Glutamatergic neuron (in vitro differentiated cells): ENCODE results near the gene ZACN. TPM values are rescaled to one million over a fixed set of nuclear protein-coding genes. Genes with fewer than 3 reads are reported as not detected.

Experiments used
- DNase-seq: peaks from one replicate; pipeline ENCODE4 v3.0.0; 2022
- H3K27ac Mint-ChIP-seq: one replicate; pipeline ENCODE4 v1.8.0; 2020; ENCODE audit warnings: mild to moderate bottlenecking, mixed read lengths, inconsistent platforms; ENCODE audit not compliant: unreplicated experiment
- H3K27me3 Mint-ChIP-seq: one replicate; pipeline ENCODE4 v1.8.0; 2020; ENCODE audit warnings: mild to moderate bottlenecking, moderate library complexity, mixed read lengths, inconsistent platforms; ENCODE audit not compliant: unreplicated experiment
- H3K36me3 Mint-ChIP-seq: one replicate; pipeline ENCODE4 v1.8.0; 2020; ENCODE audit warnings: mild to moderate bottlenecking, mixed read lengths, inconsistent platforms; ENCODE audit not compliant: unreplicated experiment
- H3K4me1 Mint-ChIP-seq: one replicate; pipeline ENCODE4 v1.8.0; 2020; ENCODE audit warnings: mild to moderate bottlenecking, low read depth, mixed read lengths, inconsistent platforms; ENCODE audit not compliant: unreplicated experiment
- H3K4me3 Mint-ChIP-seq: one replicate; pipeline ENCODE4 v1.8.0; 2020; ENCODE audit warnings: mild to moderate bottlenecking, mixed read lengths, inconsistent platforms; ENCODE audit not compliant: unreplicated experiment
- H3K9me3 Mint-ChIP-seq: one replicate; pipeline ENCODE4 v1.8.0; 2020; ENCODE audit warnings: mild to moderate bottlenecking, moderate library complexity, mixed read lengths, inconsistent platforms; ENCODE audit not compliant: unreplicated experiment
- total RNA-seq: library from RNA; stranded (reverse); fragmentation: NEBNext Ultra II Directional; extraction: Animal tissue kit (Norgen Biotek cat#: 25700); gene quantifications from one replicate; pipeline ENCODE4 v1.2.1, GENCODE V29; 2021; ENCODE audit not compliant: unreplicated experiment
- TF ChIP-seq, protein P1 (sequence below): fragments of 200-600 bp; sonication (generic); IDR thresholded peaks from one replicate; pipeline ENCODE4 v1.5.0; 2021; ENCODE audit not compliant: partially characterized antibody, unreplicated experiment

The ZACN gene
- total RNA-seq, 1 donor from 2014 or later = 1.9 TPM

DNA sequence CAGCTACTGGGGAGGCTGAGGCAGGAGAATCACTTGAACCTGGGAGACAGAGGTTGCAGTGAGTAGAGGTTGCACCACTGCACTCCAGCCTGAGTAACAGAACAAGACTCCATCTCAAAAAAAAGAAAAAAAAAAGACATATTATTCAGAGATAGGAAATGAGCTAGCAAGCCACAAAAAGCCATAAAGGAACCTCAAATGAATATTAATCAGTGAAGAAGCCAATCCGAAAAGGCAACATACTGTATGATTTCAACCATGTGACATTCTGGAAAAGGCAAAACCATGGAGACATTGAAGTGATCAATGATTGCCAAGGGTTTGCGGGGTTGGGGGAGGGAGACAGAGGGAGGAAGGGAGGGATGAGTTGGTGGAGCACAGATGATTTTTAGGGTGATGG, 33.0 kb downstream of the ZACN start:
- Mint-ChIP-seq H3K36me3 (no peaks in the 10 kb centered on the region), H3K9me3 (no peaks in the 10 kb centered on the region), H3K27me3 (no peaks in the 10 kb centered on the region), H3K4me3 (no peak overlapping the region), H3K27ac (no peak overlapping the region), H3K4me1 (no peaks in the 10 kb centered on the region)
- DNase-seq = no peak
- TF ChIP-seq, protein P1, sequence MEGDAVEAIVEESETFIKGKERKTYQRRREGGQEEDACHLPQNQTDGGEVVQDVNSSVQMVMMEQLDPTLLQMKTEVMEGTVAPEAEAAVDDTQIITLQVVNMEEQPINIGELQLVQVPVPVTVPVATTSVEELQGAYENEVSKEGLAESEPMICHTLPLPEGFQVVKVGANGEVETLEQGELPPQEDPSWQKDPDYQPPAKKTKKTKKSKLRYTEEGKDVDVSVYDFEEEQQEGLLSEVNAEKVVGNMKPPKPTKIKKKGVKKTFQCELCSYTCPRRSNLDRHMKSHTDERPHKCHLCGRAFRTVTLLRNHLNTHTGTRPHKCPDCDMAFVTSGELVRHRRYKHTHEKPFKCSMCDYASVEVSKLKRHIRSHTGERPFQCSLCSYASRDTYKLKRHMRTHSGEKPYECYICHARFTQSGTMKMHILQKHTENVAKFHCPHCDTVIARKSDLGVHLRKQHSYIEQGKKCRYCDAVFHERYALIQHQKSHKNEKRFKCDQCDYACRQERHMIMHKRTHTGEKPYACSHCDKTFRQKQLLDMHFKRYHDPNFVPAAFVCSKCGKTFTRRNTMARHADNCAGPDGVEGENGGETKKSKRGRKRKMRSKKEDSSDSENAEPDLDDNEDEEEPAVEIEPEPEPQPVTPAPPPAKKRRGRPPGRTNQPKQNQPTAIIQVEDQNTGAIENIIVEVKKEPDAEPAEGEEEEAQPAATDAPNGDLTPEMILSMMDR = no peak

DNA sequence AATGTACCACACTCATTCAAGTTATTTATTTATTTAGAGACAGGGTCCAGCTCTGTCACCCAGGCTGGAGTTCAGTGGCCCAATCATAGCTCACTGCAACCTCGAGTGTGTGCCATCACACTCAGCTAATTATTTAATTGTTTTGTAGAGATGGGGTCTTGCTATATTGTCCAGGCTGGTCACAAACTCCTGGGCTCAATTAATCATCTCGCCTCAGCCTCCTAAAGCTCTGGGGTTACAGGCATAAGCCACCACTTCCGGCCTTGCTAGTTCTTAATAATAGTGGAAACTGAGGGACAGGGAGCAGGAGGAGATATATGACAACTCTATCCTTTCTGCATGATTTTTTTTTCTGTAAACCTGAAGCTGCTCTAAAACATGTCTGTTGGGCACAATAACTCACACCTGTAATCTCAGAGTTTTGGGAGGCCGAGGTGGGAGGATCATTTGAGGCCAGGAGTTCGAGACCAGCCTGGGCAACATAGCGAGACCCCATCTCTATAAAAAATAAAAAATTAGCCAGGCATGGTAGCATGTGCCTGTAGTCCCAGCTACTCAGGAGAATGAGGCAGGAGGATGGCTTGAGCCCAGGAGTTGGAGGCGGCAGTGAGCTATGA, 36.3 kb downstream of the ZACN start:
- Mint-ChIP-seq H3K27me3 (peaks cover 2% of the 10 kb centered on the region), H3K4me1 (no peaks in the 10 kb centered on the region), H3K4me3 (no peak overlapping the region), H3K36me3 (no peaks in the 10 kb centered on the region), H3K9me3 (no peaks in the 10 kb centered on the region), H3K27ac (no peak overlapping the region)
- TF ChIP-seq, protein P1 = no peak
- DNase-seq = no peak

DNA sequence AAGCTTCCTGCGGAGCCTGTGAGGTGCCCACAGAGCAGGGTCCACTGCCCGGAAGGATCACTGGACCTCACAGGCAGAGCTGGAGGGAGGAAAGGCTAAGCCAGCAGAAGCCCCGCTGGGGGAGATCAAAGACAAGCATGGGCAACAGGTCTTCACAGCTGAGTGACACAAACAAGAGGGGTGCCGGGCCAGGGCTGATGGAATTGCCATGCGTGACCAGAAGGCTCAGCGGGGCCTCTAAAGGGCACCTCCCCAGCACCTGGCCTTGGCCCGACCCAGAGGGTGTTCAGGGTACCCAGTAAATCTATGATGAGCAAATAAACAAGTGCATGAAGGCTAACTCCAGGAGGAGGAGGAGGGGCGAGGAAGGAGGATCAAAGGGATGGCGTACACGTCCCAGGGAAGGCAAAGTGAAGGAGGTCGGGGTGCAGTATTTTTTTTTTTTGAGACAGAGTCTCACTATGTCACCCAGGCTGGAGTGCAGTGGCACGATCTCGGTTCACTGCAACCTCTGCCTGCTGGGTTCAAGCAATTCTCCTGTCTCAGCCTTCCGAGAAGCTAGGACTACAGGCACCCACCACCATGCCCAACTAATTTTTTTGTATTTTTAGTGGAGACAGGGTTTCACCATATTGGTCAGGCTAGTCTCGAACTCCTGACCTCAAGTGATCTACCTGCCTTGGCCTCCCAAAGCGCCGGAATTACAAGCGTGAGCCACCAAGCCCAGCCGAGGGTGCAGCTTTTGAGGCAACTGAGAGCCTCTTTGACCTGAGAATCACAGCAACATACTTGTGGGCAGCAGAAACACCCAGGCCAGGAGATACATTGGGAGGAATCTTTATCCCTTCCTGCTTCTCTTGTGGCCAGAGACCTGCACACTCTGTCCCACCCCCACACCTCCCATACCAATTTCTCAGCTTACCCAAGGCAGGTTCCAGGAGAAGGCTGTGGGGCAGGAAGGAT, 40.7 kb downstream of the ZACN start:
- no peaks in the 10 kb centered on the region for H3K36me3 Mint-ChIP-seq
- DNase-seq = no peak
- H3K9me3 Mint-ChIP-seq = peaks cover 4% of the 10 kb centered on the region
- no peaks in the 10 kb centered on the region for H3K4me1 Mint-ChIP-seq
- no peak overlapping the region for H3K27ac Mint-ChIP-seq
- TF ChIP-seq, protein P1 = no peak
- no peak overlapping the region for H3K4me3 Mint-ChIP-seq
- H3K27me3 Mint-ChIP-seq = peaks cover 2% of the 10 kb centered on the region

DNA sequence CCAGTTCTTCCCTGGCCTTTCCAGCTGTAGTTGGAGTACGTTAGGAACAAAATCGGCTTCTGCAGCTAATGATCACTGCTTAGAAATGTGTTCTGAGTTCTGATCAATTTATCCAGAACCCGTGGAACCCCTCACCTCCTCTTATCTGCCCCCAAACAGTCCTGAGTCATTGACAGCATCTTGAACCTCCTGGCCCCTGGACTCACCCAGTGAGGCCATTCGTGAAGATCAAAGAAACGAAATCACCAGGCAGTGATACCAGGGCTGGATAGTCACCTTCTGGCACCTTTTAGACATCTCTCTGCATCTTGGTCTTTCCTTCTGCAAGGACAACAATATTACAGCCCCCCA, 41.7 kb downstream of the ZACN start:
- Mint-ChIP-seq H3K27ac (no peak overlapping the region), H3K4me1 (no peaks in the 10 kb centered on the region), H3K27me3 (peaks cover 7% of the 10 kb centered on the region), H3K9me3 (peaks cover 4% of the 10 kb centered on the region), H3K4me3 (no peak overlapping the region), H3K36me3 (no peaks in the 10 kb centered on the region)
- TF ChIP-seq, protein P1 = no peak
- no peak for DNase-seq

DNA sequence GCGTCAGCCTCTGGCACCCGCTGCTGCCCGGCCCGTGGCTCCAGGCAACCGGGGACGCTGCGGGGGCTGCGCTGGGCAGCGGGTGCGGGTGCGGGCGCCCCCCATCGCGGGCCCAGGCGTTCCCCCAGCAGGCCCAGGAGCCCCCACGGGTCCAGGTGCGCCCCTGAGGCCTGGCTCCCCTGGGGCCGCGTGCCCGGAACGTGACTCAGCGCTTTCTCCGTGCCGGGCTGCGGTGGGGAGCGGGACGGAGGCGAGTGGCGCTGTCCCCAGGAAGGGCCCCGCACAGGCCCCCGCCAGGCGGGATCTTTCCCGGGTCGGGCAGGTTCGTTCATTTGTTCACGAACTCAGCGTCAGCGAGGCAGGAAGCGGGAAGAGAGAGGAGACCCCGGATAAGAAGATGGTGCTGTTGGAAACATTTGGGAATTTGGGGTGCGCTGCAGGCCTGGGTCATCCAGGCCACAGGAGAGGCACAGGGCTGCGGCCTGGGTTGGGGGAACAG, 43.0 kb downstream of the ZACN start:
- Mint-ChIP-seq H3K4me3 (no peak overlapping the region), H3K4me1 (no peaks in the 10 kb centered on the region), H3K9me3 (peaks cover 6% of the 10 kb centered on the region), H3K27me3 (peaks cover 7% of the 10 kb centered on the region), H3K36me3 (no peaks in the 10 kb centered on the region), H3K27ac (no peak overlapping the region)
- TF ChIP-seq, protein P1 = no peak
- no peak for DNase-seq
